Keratinocyte (primary cell): ENCODE measurements around the gene GPR107. TPM values are rescaled to one million over a fixed set of nuclear protein-coding genes. Genes with fewer than 3 reads are reported as not detected.

ENCODE experiments used
- DNase-seq: peaks from one replicate; pipeline ENCODE4 v3.0.0-alpha.2; 2011; ENCODE audit warnings: low read depth, missing footprints, low spot score
- FAIRE-seq: peaks from 2 replicates; lab custom pipeline; 2011; peaks lifted over from hg19 to GRCh38; lab: Jason Lieb, UNC
- H2AFZ ChIP-seq: 2 replicates; pipeline ENCODE4 v1.6.0; 2012; ENCODE audit warnings: low read length, control low read depth, inconsistent platforms; ENCODE audit not compliant: control insufficient read depth
- H3K27ac ChIP-seq: 2 replicates; pipeline ENCODE4 v1.5.1; 2011; ENCODE audit warnings: low read length; ENCODE audit not compliant: control insufficient read depth, insufficient read depth
- H3K27me3 ChIP-seq: 3 replicates; pipeline ENCODE4 v1.6.0; 2011; ENCODE audit warnings: low read length; ENCODE audit not compliant: control insufficient read depth, insufficient read depth; ENCODE audit errors: extremely low read depth
- H3K36me3 ChIP-seq, 2 experiments: 2 replicates in 1 of 2; 3 replicates in 1 of 2; pipeline ENCODE4 v1.5.1; 2011; ENCODE audit warnings: low read length in 2 of 2, mild to moderate bottlenecking in 1 of 2; ENCODE audit not compliant: control insufficient read depth in 2 of 2, insufficient read depth in 2 of 2; ENCODE audit errors: extremely low read depth in 1 of 2
- H3K4me1 ChIP-seq: 3 replicates; pipeline ENCODE4 v1.5.1; 2011; ENCODE audit warnings: low read length; ENCODE audit not compliant: control insufficient read depth, insufficient read depth; ENCODE audit errors: extremely low read depth
- H3K4me2 ChIP-seq: 3 replicates; pipeline ENCODE4 v1.6.0; 2011; ENCODE audit warnings: low read depth, low read length; ENCODE audit not compliant: control insufficient read depth, insufficient read depth; ENCODE audit errors: extremely low read depth
- H3K4me3 ChIP-seq, 3 experiments: fragments of 200-600 bp in 1 of 3; sonication (generic) in 1 of 3; 2 replicates in 2 of 3; 3 replicates in 1 of 3; pipeline ENCODE4 v1.5.1; 2011 to 2016; ENCODE audit warnings: low read length in 3 of 3, mild to moderate bottlenecking in 3 of 3, control low read depth in 2 of 3, inconsistent platforms in 1 of 3, low read depth in 1 of 3, mixed read lengths in 1 of 3, mixed run types in 1 of 3, moderate library complexity in 1 of 3; ENCODE audit not compliant: control insufficient read depth in 2 of 3, insufficient read depth in 2 of 3; ENCODE audit errors: extremely low read depth in 1 of 3
- H3K79me2 ChIP-seq: 2 replicates; pipeline ENCODE4 v1.6.0; 2012; ENCODE audit warnings: low read length; ENCODE audit not compliant: control insufficient read depth, insufficient read depth
- H3K9ac ChIP-seq: 3 replicates; pipeline ENCODE4 v1.6.0; 2011; ENCODE audit warnings: low read length; ENCODE audit not compliant: control insufficient read depth, insufficient read depth; ENCODE audit errors: extremely low read depth
- H3K9me1 ChIP-seq: 3 replicates; pipeline ENCODE4 v1.6.0; 2011; ENCODE audit warnings: low read length; ENCODE audit not compliant: control insufficient read depth, insufficient read depth; ENCODE audit errors: extremely low read depth
- H3K9me3 ChIP-seq: 2 replicates; pipeline ENCODE4 v1.5.1; 2012; ENCODE audit warnings: low read depth, low read length; ENCODE audit not compliant: control insufficient read depth
- H4K20me1 ChIP-seq: 3 replicates; pipeline ENCODE4 v1.6.0; 2011; ENCODE audit warnings: low read length; ENCODE audit not compliant: control insufficient read depth, insufficient read depth; ENCODE audit errors: extremely low read depth
- CTCF ChIP-seq, 3 experiments: IDR thresholded peaks in 1 of 3; conservative IDR thresholded peaks in 1 of 3; optimal IDR thresholded peaks in 1 of 3; 2 replicates in 2 of 3; 3 replicates in 1 of 3; pipeline versions ENCODE3 to v1.5.1; 2011; ENCODE audit warnings: low read length in 3 of 3, mild to moderate bottlenecking in 3 of 3, moderate library complexity in 2 of 3, control low read depth in 1 of 3, inconsistent platforms in 1 of 3; ENCODE audit not compliant: insufficient read depth in 2 of 3; ENCODE audit errors: extremely low read depth in 1 of 3
- EZH2 ChIP-seq: IDR thresholded peaks from one replicate; pipeline ENCODE4 v1.6.1; 2012; ENCODE audit warnings: inconsistent platforms, mild to moderate bottlenecking, low read length, moderate library complexity
- dilution Hi-C: fragments of 300-500 bp; cut with MboI; formaldehyde crosslinking; loops from one replicate; pipeline ENCODE4 v1.7.0; 2020; ENCODE audit warnings: low sequenced_read_pairs; ENCODE audit not compliant: extremely low pct_ligation_motif_present
- polyA plus RNA-seq, 5 experiments: library from polyadenylated mRNA; depleted of rRNA in 3 of 5; stranded (reverse) in 3 of 5; stranded (forward) in 1 of 5; unstranded in 1 of 5; fragments of >200 nt; gene quantifications; 1 replicate in 1 of 5; 2 replicates in 3 of 5; 3 replicates in 1 of 5; pipeline versions ENCODE4 v1.2.1 to v1.2.3, GENCODE V29; 2011 to 2012; ENCODE audit warnings: missing spikeins in 2 of 5, low read depth in 1 of 5, low replicate concordance in 1 of 5

GPR107 gene
- polyA plus RNA-seq, 1 donor (not counting 4 experiments of a cell fraction or from before 2014, with no cell fraction given) = 27.3 TPM

GRCh38 chr9:130050462-130050861 lies 3.2 kb upstream of the GPR107 start:
- TF ChIP-seq EZH2 = no peak
- no peak for TF ChIP-seq CTCF (optimal IDR thresholded peaks at IDR 0.05 in 1 of 3, IDR thresholded peaks at IDR 0.05 in 1 of 3, conservative IDR thresholded peaks at IDR 0.05 in 1 of 3; ENCODE audit: extremely low read depth in 1 of 3, insufficient read depth in 2 of 3, low read length in 3 of 3)
- dilution Hi-C loops = no loop called here
- Histone ChIP-seq H3K36me3 (no peaks in the 10 kb centered on the region), H3K4me2 (no peak overlapping the region), H3K4me3 (no peak overlapping the region), H2AFZ (no peak overlapping the region), H3K9me1 (no peaks in the 10 kb centered on the region), H3K9me3 (no peaks in the 10 kb centered on the region), H3K27me3 (no peaks in the 10 kb centered on the region), H4K20me1 (no peaks in the 10 kb centered on the region), H3K27ac (no peak overlapping the region), H3K4me1 (peaks cover 23% of the 10 kb centered on the region), H3K9ac (no peak overlapping the region), H3K79me2 (peaks cover 24% of the 10 kb centered on the region)
- FAIRE-seq (no peak), DNase-seq (no peak)

GRCh38 chr9:130051855-130052254 lies 1.9 kb upstream of the GPR107 start:
- H3K9me3 ChIP-seq = no peaks in the 10 kb centered on the region
- H3K4me2 ChIP-seq = peak overlapping the region; percentile 97
- FAIRE-seq = no peak
- peak overlapping the region in 1 of 3 experiments; percentile 18 for H3K4me3 ChIP-seq
- dilution Hi-C loops = no loop called here
- no peaks in the 10 kb centered on the region for H4K20me1 ChIP-seq
- TF ChIP-seq EZH2 (no peak), CTCF (optimal IDR thresholded peaks at IDR 0.05 in 1 of 3, IDR thresholded peaks at IDR 0.05 in 1 of 3, conservative IDR thresholded peaks at IDR 0.05 in 1 of 3; ENCODE audit: extremely low read depth in 1 of 3, insufficient read depth in 2 of 3, low read length in 3 of 3) (no peak)
- no peaks in the 10 kb centered on the region for H3K27me3 ChIP-seq
- DNase-seq = no peak
- H3K36me3 ChIP-seq = no peaks in the 10 kb centered on the region
- no peak overlapping the region for H2AFZ ChIP-seq
- peak overlapping the region; percentile 64 for H3K27ac ChIP-seq
- peaks cover 23% of the 10 kb centered on the region for H3K4me1 ChIP-seq
- H3K9me1 ChIP-seq = no peaks in the 10 kb centered on the region
- peak overlapping the region; percentile 22 for H3K9ac ChIP-seq
- peaks cover 30% of the 10 kb centered on the region for H3K79me2 ChIP-seq
